ENCODE measurements around the gene ACTN4.
"Not testable (repeated sequence)": the region's sequence is repeated elsewhere in the genome, so short reads cannot be mapped to it uniquely, and the experiment has no call there.

Gene ACTN4

GRCh38 chr19:38743394-38744297, 96.2 kb downstream of the ACTN4 start:
- no peak for DNase-seq (ENCODE audit: low read depth, low spot score)
- no peak overlapping the region for H3K27ac ChIP-seq

GRCh38 chr19:38744298-38744681, 96.8 kb downstream of the ACTN4 start, which contains the start of gene CAPN12:
Gene CAPN12, minus strand, starts transcription at chr19:38744474. Its CDS starts 309 bp downstream, at chr19:38744165.
- DNase-seq (ENCODE audit: low read depth, low spot score), result no peak
- H3K27ac ChIP-seq, result no peak within 1 kb of the TSS

- no peak for DNase-seq (ENCODE audit: low read depth, low spot score)
- H3K27ac ChIP-seq, result no peak overlapping the region
Measured at GRCh38 chr19:38744874-38745273, 97.4 kb downstream of the ACTN4 start.

- no peak for DNase-seq (ENCODE audit: low read depth, low spot score)
Measured at GRCh38 chr19:38745316-38745715, 97.9 kb downstream of the ACTN4 start.

GRCh38 chr19:38753783-38754182, 106.3 kb downstream of the ACTN4 start:
- not testable (repeated sequence) for DNase-seq (ENCODE audit: low read depth, low spot score); H3K27ac ChIP-seq

More at GRCh38 chr19:38745316-38745715, 97.9 kb downstream of the ACTN4 start:
- H3K27ac ChIP-seq, result no peak overlapping the region

- not testable (repeated sequence) for DNase-seq (ENCODE audit: low read depth, low spot score); H3K27ac ChIP-seq
Measured at GRCh38 chr19:38754196-38754595, 106.7 kb downstream of the ACTN4 start.

- H3K27ac ChIP-seq, result no peak overlapping the region
- no peak for DNase-seq (ENCODE audit: low read depth, low spot score)
Measured at GRCh38 chr19:38759590-38760003, 112.1 kb downstream of the ACTN4 start.

GRCh38 chr19:38760805-38761517, 113.5 kb downstream of the ACTN4 start:
- not testable (repeated sequence) for DNase-seq (ENCODE audit: low read depth, low spot score); H3K27ac ChIP-seq

GRCh38 chr19:38761884-38762389, 114.5 kb downstream of the ACTN4 start:
- H3K27ac ChIP-seq; DNase-seq (ENCODE audit: low read depth, low spot score): not testable (repeated sequence)

- H3K27ac ChIP-seq, result no peak overlapping the region
Measured at GRCh38 chr19:38763795-38764220, 116.4 kb downstream of the ACTN4 start.

GRCh38 chr19:38765214-38765613, 117.8 kb downstream of the ACTN4 start:
- no peak for DNase-seq (ENCODE audit: low read depth, low spot score)
- no peak overlapping the region for H3K27ac ChIP-seq

More at GRCh38 chr19:38763795-38764220, 116.4 kb downstream of the ACTN4 start:
- DNase-seq (ENCODE audit: low read depth, low spot score), result no peak

GRCh38 chr19:38766276-38767047, 119.0 kb downstream of the ACTN4 start:
- H3K27ac ChIP-seq, result no peak overlapping the region
- no peak for DNase-seq (ENCODE audit: low read depth, low spot score)

- H3K27ac ChIP-seq, result peak overlapping the region; percentile 24
Measured at GRCh38 chr19:38769635-38770211, 122.3 kb downstream of the ACTN4 start.

GRCh38 chr19:38770228-38770948, 122.9 kb downstream of the ACTN4 start:
- not testable (repeated sequence) for DNase-seq (ENCODE audit: low read depth, low spot score)
- H3K27ac ChIP-seq, result peak overlapping the region; percentile 24

More at GRCh38 chr19:38769635-38770211, 122.3 kb downstream of the ACTN4 start:
- DNase-seq (ENCODE audit: low read depth, low spot score), result no peak

- H3K27ac ChIP-seq; DNase-seq (ENCODE audit: low read depth, low spot score): not testable (repeated sequence)
Measured at GRCh38 chr19:38770949-38771275, 123.5 kb downstream of the ACTN4 start.

- H3K27ac ChIP-seq; DNase-seq (ENCODE audit: low read depth, low spot score): not testable (repeated sequence)
Measured at GRCh38 chr19:38771569-38771968, 124.1 kb downstream of the ACTN4 start.

- H3K27ac ChIP-seq, result no peak within 1 kb of the TSS
- no peak for DNase-seq (ENCODE audit: low read depth, low spot score)
Measured at GRCh38 chr19:38773469-38774177, 126.2 kb downstream of the ACTN4 start, which contains the start of gene LGALS7. Gene LGALS7, minus strand, starts transcription at chr19:38773517. Its CDS starts 25 bp downstream, at chr19:38773492.

GRCh38 chr19:38774181-38774950, 126.9 kb downstream of the ACTN4 start:
- H3K27ac ChIP-seq, result peak overlapping the region; percentile 66
- no peak for DNase-seq (ENCODE audit: low read depth, low spot score)

All from epithelial cell of prostate (primary cell).